Progenitor cell of endocrine pancreas (in vitro differentiated cells): ENCODE results near the gene INPP5E. TPM values are rescaled to one million over a fixed set of nuclear protein-coding genes. Genes with fewer than 3 reads are reported as not detected.

Source experiments
- DNase-seq: peaks from one replicate; pipeline ENCODE4 v3.0.0; 2021; ENCODE audit warnings: low spot score; ENCODE audit not compliant: unreplicated experiment
- H3K27ac Mint-ChIP-seq: 2 replicates; pipeline ENCODE4 v1.8.0; 2021; ENCODE audit warnings: mild to moderate bottlenecking, moderate library complexity, mixed read lengths
- H3K27me3 Mint-ChIP-seq: 2 replicates; pipeline ENCODE4 v1.8.0; 2021; ENCODE audit warnings: mixed read lengths
- H3K36me3 Mint-ChIP-seq: 2 replicates; pipeline ENCODE4 v1.8.0; 2022; ENCODE audit warnings: mixed read lengths; ENCODE audit not compliant: insufficient read depth
- H3K4me1 Mint-ChIP-seq: 2 replicates; pipeline ENCODE4 v1.8.0; 2021; ENCODE audit warnings: low read depth, mixed read lengths
- H3K4me3 Mint-ChIP-seq: 2 replicates; pipeline ENCODE4 v1.8.0; 2021; ENCODE audit warnings: low read depth, mild to moderate bottlenecking, moderate library complexity, mixed read lengths
- H3K9me3 Mint-ChIP-seq: 2 replicates; pipeline ENCODE4 v1.8.0; 2021; ENCODE audit warnings: low read depth, mixed read lengths
- CTCF ChIP-seq: fragments of 200-600 bp; sonication (generic); IDR thresholded peaks from one replicate; pipeline ENCODE4 v1.5.0; 2021; ENCODE audit warnings: antibody characterized with exemption, mild to moderate bottlenecking; ENCODE audit not compliant: unreplicated experiment
- total RNA-seq: library from RNA; stranded (reverse); gene quantifications from 2 replicates; pipeline ENCODE4 v1.2.1, GENCODE V29; 2021

INPP5E gene
- total RNA-seq, 1 donor from 2014 or later, result 25.1 TPM

DNA sequence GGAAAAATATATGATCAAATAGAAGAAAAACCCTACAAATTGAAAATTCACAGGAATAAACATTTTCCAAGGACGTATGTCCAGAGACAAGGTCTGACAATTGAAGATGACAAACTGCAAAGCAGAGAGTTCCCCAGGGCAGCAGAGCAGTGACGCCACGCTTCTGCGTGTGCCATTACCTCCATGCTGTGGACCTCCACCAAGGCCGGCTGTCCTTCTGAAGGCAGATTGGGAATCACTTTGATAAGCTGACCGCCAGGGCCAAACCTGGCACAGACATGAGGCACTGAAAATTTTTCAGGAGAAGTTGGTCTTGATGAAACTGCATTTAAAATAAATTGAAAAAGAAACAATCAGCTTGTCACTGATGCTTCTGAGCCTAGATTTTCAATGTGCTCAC is 24.6 kb upstream of the INPP5E start:
- TF ChIP-seq CTCF, result no peak

GRCh38 chr9:136463578-136463977 is 23.9 kb upstream of the INPP5E start:
- Mint-ChIP-seq H3K4me3 (no peak overlapping the region), H3K27ac (no peak overlapping the region), H3K36me3 (peaks cover 28% of the 10 kb centered on the region), H3K4me1 (no peaks in the 10 kb centered on the region), H3K27me3 (no peaks in the 10 kb centered on the region), H3K9me3 (no peaks in the 10 kb centered on the region)
- TF ChIP-seq CTCF, result no peak
- no peak for DNase-seq

More for the DNA sequence above, 24.6 kb upstream of the INPP5E start:
- Mint-ChIP-seq H3K27me3 (no peaks in the 10 kb centered on the region), H3K27ac (no peak overlapping the region), H3K4me3 (no peak overlapping the region), H3K4me1 (no peaks in the 10 kb centered on the region), H3K36me3 (peaks cover 22% of the 10 kb centered on the region), H3K9me3 (no peaks in the 10 kb centered on the region)
- no peak for DNase-seq

DNA sequence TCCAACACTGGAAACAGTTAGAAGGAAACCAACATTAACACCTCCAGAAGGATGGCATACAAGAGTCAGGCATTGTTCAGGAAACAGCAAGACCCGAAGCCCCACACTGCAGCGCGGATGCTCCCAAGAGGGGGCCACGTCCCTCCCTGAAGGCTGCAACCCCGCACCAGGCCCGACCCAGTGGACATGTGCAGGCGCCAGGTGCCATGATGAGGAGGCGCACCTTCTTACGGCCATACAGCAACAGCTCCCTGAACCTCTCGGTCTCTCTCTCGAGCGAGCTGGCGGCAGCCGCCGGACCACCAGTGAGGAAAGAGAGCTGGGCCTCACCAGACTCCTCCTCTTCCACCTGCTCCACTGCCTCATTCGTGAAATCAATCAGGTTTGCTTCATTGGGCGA is 23.0 kb upstream of the INPP5E start:
- H3K27ac Mint-ChIP-seq, result no peak overlapping the region
- no peaks in the 10 kb centered on the region for H3K27me3 Mint-ChIP-seq
- no peak for TF ChIP-seq CTCF
- no peak for DNase-seq
- H3K36me3 Mint-ChIP-seq, result peaks cover 28% of the 10 kb centered on the region
- H3K4me1 Mint-ChIP-seq, result no peaks in the 10 kb centered on the region
- H3K4me3 Mint-ChIP-seq, result no peak overlapping the region
- H3K9me3 Mint-ChIP-seq, result no peaks in the 10 kb centered on the region

DNA sequence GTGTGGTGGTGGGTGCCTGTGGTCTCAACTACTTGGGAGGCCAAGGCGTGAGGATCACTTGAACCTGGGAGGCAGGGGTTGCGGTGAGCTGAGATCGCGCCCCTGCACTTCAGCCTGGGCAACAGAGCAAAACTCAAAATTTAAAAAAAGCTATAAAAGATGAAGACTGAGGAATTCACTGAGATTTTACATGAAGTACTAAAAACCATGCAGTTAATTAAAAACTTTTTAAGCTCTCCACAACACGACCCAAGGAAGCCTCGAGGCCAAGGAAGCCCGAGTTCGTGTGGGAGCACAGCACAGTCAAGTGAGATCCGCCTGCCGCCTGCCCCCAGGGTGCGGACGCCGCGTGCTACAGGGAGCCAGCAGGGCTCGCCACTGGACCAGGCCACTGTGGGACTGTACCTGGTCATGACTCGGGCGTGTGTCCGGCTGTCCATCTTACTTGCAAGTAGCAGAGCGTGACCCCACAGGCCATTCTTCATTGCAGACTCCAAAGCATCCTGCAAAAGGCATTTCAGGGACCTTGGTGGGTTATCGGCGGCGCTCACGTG is 21.2 kb upstream of the INPP5E start:
- H3K4me1 Mint-ChIP-seq, result no peaks in the 10 kb centered on the region
- TF ChIP-seq CTCF, result no peak
- H3K27me3 Mint-ChIP-seq, result no peaks in the 10 kb centered on the region
- no peak for DNase-seq
- peaks cover 29% of the 10 kb centered on the region for H3K36me3 Mint-ChIP-seq
- H3K9me3 Mint-ChIP-seq, result no peaks in the 10 kb centered on the region
- H3K4me3 Mint-ChIP-seq, result no peak overlapping the region
- H3K27ac Mint-ChIP-seq, result no peak overlapping the region

- H3K4me1 Mint-ChIP-seq, result no peaks in the 10 kb centered on the region
- no peak for TF ChIP-seq CTCF
- H3K4me3 Mint-ChIP-seq, result no peak overlapping the region
- H3K36me3 Mint-ChIP-seq, result peaks cover 29% of the 10 kb centered on the region
- H3K27me3 Mint-ChIP-seq, result no peaks in the 10 kb centered on the region
- no peak for DNase-seq
- H3K27ac Mint-ChIP-seq, result no peak overlapping the region
- no peaks in the 10 kb centered on the region for H3K9me3 Mint-ChIP-seq
These were observed 19.8 kb upstream of the INPP5E start for GRCh38 chr9:136459425-136459824.
